HG02623 (cell line): Measurements from ENCODE around the gene KRTAP5-4.
"Not testable (repeated sequence)": the region's sequence is repeated elsewhere in the genome, so short reads cannot be mapped to it uniquely, and the experiment has no call there.

Experiments used
- ATAC-seq: cut with Tn5 transposase; IDR thresholded peaks from one replicate; pipeline ENCODE4 v1.9.1; 2021; ENCODE audit warnings: moderate library complexity; ENCODE audit not compliant: unreplicated experiment

KRTAP5-4 gene

DNA sequence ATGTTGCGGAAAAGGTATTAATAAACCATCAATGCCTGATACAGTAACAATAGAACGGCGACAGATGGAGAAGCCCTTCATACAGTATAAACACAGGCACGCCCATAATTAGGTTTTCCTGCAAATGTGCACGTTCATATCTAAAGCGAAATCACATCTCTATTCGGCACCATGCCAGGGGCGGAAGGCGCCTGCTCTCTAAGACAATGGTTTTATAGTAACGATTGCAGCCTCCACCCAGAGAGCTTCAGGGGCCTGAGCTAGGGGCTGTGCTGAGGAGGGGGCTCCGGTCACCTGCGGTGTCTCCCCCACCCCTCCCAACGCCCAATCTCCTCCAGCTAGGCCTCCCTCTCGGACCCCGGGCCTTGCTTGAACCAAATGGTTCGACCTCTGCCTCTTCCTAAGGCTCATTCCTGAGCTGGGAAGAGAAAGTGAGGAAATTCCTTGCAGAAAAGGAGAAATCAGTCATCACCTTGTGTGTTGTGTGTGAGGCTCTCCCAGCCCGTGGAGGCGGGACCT lies 17.2 kb upstream of the KRTAP5-4 start:
- ATAC-seq: no peak

DNA sequence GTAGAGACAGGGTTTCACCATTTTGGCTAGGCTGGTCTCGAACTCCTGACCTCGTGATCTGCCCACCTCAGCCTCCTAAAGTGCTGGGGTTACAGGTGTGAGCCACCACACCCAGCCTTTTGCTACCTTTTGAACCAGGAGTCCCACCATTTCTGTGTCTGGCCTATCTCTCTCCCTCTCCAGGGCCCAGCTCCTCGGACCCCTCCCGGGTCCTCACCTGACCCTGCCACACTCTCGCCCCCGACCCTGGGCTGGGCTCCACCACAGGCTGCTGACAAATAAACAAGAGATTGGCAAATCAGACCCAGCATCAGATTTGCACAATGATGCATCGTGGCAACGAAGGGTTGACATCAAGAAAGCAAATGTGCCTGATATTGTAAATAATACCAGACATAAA lies 16.4 kb upstream of the KRTAP5-4 start:
- ATAC-seq: no peak

DNA sequence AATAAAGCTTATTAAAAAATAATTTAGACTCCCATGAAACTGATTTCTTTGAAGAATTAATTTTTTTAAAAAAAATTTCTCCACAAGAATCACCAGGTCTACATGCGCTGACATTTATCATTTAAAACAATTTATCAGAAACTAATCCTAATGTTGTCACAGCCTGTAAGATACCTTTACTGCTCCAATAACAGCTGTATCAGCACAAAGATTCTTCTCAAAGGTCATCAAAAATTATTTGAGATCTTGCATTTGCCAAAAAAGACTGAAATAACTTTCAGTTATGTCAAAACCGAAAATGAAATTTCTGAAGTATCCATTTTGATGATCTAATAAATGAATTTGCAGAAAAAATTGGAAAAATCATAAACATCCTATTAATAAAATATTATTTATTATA lies 15.7 kb upstream of the KRTAP5-4 start:
- no peak for ATAC-seq

DNA sequence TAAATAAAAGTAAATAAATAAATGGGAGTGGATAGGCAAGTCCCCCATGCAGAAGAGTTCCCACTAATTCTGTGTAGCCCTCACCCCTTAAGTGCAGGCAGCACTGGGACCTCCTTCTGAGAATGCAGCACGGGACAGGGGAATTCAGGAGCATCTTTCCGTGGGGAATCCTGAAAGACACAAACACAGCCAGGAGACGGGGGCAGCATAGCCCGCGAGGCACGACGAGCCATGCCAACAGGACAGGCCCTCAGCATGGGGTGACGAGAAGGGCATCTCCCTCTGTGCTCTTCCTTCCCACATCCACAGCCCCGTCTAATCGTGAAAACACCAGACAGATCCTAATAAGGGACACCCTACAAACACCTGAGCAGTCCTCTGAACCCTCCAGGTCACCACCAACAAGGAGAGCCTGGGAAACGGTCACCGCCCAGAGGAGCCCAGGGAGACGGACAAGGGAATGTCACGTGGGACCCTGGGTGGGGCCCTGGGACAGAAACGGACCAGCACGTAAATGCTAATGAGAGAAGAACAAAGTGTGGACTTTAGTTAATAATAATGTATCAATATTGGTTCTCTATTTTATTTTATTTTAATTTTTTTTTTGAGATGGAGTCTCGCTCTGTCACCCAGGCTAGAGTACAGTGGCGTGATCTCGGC lies 14.5 kb upstream of the KRTAP5-4 start:
- ATAC-seq: no peak

DNA sequence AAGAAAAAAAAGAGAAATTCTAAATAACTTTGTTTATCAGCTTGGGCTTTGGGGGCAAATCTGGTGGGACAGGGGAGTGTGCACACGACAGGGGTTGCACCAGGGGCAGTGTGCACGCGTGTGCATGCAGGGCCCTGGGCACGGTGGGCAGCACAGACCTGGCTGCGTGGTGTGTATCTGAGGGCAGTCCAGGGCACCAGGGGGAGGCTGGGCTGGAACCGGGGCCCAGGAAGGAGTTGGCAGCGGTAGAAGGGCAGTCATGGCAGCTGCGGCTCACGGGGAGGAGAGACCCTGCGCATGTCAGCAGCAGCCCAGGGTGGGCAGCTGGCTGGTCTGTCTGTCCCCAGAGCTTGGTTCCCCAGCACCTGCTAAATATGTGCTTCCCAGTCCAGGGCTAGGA lies 11.9 kb upstream of the KRTAP5-4 start:
- no peak for ATAC-seq

DNA sequence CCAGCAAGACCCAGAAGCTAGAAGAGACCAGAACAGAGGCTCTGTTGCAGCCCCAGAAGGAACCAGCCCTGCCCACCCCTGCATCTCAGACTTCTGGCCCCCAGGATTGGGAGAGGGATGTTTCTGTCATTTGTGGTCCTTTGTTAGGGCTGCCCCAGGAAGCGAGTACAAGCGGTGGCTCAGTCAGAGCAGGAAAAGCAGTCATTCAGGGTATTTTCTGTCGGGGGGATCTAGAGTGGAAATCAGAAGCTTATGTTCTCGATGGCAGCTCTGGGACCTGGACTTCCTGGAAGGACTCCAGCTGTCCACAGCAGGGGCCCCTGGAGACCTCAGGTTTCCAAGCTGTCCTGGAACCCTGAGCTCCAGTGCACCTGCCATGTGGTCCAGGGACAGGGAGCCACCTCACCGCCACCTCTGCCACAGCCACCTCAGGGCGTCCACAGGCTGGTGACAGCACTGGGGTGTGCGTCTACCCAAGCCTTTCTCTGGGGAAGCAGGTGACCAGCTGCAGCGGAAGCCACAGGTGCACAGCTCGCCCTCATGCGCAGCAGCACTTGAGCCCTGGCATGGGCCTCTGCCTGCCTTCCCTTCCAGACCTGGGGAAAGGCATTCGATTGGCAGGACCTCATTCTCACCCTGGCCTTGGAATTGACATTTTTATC lies 10.2 kb upstream of the KRTAP5-4 start:
- no peak for ATAC-seq

- ATAC-seq: no peak
Measured at GRCh38 chr11:1631066-1631568, 9.2 kb upstream of the KRTAP5-4 start.

DNA sequence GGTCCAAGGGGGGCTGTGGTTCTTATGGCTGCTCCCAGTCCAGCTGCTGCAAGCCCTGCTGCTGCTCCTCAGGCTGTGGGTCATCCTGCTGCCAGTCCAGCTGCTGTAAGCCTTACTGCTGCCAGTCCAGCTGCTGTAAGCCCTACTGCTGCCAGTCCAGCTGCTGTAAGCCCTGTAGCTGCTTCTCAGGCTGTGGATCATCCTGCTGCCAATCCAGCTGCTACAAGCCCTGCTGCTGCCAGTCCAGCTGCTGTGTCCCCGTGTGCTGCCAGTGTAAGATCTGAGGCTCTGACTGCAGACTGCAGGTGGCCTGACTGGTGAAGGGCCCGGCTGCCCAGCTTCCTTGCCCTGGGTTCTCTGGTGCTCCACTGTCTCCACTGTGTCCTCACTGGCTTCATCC lies 8.3 kb upstream of the KRTAP5-4 start:
- no peak for ATAC-seq

DNA sequence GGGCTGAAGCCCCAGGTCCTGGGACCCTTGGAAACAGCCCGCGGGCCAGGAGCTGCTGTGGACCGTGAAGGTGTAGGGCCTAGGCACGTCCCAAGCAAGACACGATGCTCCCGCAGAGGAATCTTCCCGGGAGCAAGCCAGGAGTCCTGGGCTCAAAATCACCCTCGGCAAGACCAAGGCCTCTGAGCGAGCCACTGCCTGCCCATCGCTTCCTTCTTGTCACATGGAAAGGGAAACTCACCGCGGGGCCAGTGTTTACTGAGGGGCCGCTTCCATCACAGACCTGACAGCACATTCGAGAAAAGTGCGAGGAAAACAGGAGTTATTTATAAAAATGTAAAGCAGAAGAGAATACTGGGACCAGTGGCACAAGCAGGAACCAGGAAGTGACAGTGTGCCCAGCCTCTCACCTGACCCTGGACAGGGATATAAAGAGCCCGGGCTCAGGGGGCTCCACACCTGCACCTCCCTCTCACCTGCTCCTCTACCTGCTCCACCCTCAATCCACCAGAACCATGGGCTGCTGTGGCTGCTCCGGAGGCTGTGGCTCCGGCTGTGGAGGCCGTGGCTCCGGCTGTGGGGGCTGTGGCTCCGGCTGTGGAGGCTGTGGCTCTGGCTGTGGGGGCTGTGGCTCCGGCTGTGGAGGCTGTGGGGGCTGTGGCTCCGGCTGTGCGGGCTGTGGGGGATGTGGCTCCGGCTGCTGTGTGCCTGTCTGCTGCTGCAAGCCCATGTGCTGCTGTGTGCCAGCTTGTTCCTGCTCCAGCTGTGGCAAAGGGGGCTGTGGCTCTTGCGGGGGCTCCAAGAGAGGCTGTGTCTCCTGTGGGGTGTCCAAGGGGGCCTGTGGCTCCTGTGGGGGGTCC lies 7.6 kb upstream of the KRTAP5-4 start, which contains the start of gene KRTAP5-5:
KRTAP5-5 (plus strand) TSS at position 450 of the 860 bp plus-strand sequence; CDS start at position 516, 66 bp downstream.
- ATAC-seq: no peak

DNA sequence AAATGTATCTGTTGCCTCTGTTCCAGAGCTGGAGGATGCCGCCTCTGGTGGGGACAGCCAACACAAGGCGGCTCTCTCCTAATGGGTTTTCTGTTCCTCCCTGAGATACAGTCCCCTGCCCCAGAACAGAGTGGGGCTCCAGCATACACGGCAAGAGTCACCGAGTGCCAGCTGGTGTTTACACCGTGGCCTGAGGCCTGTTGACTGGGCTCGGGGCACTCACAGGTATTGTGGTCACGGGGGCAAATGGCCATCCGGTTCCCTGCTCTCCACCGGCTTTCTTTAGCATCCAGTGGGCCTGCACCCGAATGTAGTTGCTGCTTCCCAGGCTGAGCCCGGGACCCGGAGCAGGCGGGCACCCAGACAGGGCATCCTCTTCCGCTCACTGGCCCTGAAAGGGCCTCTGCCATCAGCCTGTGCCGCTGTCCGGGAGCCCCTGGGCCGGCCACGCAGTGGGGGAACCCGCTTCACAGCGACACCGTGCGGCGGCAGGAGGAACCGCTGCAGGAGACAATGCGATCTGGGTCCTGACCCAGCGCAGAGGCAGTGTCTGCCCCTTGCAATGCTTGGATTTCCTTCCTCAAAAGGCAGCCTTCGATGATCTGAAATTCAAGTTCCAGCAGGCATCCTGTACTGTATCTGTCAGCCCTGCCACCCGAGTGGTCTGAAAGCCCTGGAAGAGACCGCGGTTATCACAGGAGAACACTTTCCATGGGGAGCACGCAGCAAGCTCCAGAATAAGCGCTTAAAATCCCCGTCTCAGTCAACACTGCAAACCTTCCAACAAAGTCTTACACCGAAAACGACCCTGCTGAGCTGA lies 6.8 kb upstream of the KRTAP5-4 start:
- no peak for ATAC-seq

- no peak for ATAC-seq
Measured at GRCh38 chr11:1625541-1625940, 3.6 kb upstream of the KRTAP5-4 start.

DNA sequence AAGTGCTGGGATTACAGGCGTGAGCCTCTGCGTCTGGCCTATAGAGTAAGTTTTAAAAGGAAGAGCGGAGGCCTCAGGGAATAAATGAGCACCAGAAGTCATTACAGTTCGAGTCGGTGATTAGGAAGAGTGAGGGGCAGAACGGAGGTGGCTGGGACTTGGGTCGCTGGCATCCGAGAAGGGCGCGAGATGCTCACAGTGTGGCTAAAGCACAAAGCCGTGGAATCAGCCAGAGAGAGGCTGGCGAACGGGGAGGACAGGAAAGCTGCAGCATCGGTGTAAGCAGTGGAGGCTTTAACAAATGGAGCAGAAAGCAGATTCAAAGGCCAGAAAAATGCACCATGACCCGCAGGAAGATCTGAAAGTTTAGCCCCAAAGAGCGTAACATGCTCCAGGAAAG lies 2.7 kb upstream of the KRTAP5-4 start:
- no peak for ATAC-seq

DNA sequence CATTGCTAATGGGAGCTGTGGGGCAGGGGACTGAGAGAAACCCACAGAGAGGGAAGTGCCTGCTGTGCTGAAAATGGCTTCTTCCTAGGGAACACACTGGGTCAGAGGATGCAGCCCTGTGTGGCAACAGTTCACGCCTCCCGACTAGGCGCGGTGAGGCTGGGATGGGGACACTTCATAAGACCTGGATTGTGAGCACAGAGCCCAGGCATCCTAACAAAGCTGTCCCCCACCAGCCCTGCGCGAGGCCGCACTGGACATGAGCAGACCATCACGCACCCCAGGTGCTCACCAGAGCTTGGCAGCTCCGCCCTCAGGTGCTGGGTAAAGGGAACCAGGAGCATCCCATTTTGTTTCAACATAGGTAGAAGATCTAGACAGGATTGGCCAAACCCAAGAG lies 1.8 kb upstream of the KRTAP5-4 start:
- no peak for ATAC-seq

GRCh38 chr11:1619449-1619848 lies 2.5 kb downstream of the KRTAP5-4 start:
- no peak for ATAC-seq

GRCh38 chr11:1618231-1618630 lies 3.7 kb downstream of the KRTAP5-4 start:
- ATAC-seq: no peak

DNA sequence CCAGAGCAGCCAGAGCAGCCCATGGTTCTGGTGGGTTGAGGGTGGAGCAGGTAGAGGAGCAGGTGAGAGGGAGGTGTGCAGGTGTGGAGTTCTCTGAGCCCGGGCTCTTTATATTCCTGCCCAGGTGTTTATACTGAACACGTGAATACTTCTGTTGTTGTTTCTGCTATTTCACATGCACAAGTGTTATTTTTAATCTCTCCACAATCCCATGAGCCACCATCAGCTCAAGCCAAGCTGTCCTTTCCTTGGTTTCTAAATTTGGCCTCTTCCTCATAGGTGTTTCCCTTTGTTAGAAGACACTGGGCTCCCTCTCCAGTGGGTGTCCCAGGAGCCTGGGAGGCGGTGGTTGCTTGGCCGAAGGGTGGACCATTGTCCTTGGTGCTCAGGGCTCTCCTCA lies 13.6 kb downstream of the KRTAP5-4 start, which contains the start of gene KRTAP5-3:
KRTAP5-3 (minus strand) TSS at position 101 of the 400 bp plus-strand sequence; CDS start at position 23, 78 bp downstream.
- ATAC-seq: no peak

- ATAC-seq: not testable (repeated sequence)
Measured at GRCh38 chr11:1607901-1608300, 14.0 kb downstream of the KRTAP5-4 start.

DNA sequence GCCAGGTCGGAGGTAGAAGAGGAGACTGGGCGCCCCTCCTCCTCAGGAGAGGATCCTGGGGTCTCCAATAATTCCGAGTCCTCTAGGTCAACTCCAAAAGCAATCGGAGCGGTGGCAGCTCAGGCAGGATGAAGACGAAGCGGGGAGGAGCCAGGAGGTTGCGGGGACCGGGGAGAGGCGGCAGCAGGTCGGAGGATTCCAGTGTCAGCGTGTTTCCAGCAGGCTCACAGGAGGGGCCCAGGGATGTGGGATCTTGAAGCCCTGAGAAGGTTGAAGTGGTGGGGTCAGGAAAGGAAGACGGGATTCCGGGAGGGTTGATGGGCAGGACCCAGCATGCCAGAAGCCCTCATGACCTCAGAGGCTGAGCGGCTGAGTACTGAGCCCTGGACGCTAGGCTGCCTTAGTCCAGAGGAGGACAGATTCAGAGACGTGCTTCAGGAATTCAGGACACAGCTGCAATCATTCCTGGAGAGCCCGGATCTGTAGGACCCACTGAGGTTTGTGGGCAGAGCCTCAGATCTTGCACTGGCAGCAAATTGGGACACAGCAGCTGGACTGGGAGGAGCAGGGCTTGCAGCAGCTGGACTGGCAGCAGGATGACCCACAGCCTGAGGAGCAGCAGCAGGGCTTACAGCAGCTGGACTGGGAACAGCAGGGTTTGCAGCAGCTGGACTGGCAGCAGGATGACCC lies 14.6 kb downstream of the KRTAP5-4 start:
- ATAC-seq: not testable (repeated sequence)

- ATAC-seq: not testable (repeated sequence)
Measured at GRCh38 chr11:1605923-1606322, 16.0 kb downstream of the KRTAP5-4 start.

- no peak for ATAC-seq
Measured at GRCh38 chr11:1604711-1605110, 17.2 kb downstream of the KRTAP5-4 start.
